HG03520 (cell line): ENCODE results near the gene SETD1A.

Experiments
- ATAC-seq: cut with Tn5 transposase; IDR thresholded peaks from one replicate; pipeline ENCODE4 v1.9.1; 2021; ENCODE audit warnings: mild to moderate bottlenecking, moderate library complexity; ENCODE audit not compliant: unreplicated experiment

Gene SETD1A

GRCh38 chr16:30953111-30953510, 4.4 kb upstream of the SETD1A start:
- ATAC-seq: no peak

- ATAC-seq: no peak
Observed at GRCh38 chr16:30953511-30954124, 3.9 kb upstream of the SETD1A start.

- ATAC-seq: no peak
Observed at GRCh38 chr16:30954993-30955392, 2.6 kb upstream of the SETD1A start.

GRCh38 chr16:30956601-30957455, 726 bp upstream of the SETD1A start:
- ATAC-seq: no peak

GRCh38 chr16:30958175-30959079, 873 bp downstream of the SETD1A start:
- peak; percentile 18 for ATAC-seq

GRCh38 chr16:30961384-30961783, 3.8 kb downstream of the SETD1A start:
- ATAC-seq: no peak

GRCh38 chr16:30963925-30964511, 6.5 kb downstream of the SETD1A start:
- no peak for ATAC-seq

- ATAC-seq: no peak
Observed at GRCh38 chr16:30964574-30965226, 7.1 kb downstream of the SETD1A start.

GRCh38 chr16:30965436-30965835, 7.9 kb downstream of the SETD1A start:
- ATAC-seq: no peak

GRCh38 chr16:30966033-30966619, 8.6 kb downstream of the SETD1A start:
- ATAC-seq: no peak

- no peak for ATAC-seq
Observed at GRCh38 chr16:30967795-30968194, 10.2 kb downstream of the SETD1A start.

GRCh38 chr16:30969246-30969842, 11.8 kb downstream of the SETD1A start:
- no peak for ATAC-seq

- no peak for ATAC-seq
Observed at GRCh38 chr16:30971298-30971697, 13.7 kb downstream of the SETD1A start.

GRCh38 chr16:30972872-30973271, 15.3 kb downstream of the SETD1A start:
- no peak for ATAC-seq

GRCh38 chr16:30974348-30974747, 16.8 kb downstream of the SETD1A start:
- ATAC-seq: no peak

GRCh38 chr16:30976486-30976885, 18.9 kb downstream of the SETD1A start:
- ATAC-seq: no peak

GRCh38 chr16:30977502-30977901, 19.9 kb downstream of the SETD1A start:
- ATAC-seq: no peak

GRCh38 chr16:30979170-30980022, 21.8 kb downstream of the SETD1A start:
- ATAC-seq: no peak

GRCh38 chr16:30980023-30980371, 22.4 kb downstream of the SETD1A start:
- no peak for ATAC-seq
